Islet of Langerhans (tissue), 1 donor: Measurements from ENCODE around the gene KRT12.

ENCODE experiments used
- FAIRE-seq: peaks from one replicate; lab custom pipeline; 2011; peaks lifted over from hg19 to GRCh38; lab: Jason Lieb, UNC

KRT12 gene

DNA sequence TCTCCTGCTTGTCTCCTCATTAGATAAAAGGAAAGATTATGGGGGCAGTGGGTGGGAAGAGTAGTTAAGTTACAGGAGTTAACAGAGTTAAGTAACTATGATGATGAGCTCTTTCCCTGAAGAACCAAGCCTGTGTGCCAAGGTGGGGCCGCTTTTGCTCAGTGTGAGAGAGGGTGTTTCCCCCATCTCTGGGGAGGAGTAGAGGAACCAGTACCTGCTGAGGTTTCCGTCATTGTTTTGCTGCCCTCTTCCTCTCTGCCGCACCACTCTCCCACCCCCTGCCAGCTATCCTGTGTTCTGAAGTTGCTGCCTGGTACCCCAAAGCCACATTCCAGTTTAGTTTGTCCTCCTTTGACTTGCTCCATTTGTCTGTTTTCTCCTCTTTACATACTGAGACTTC lies 23.8 kb downstream of the KRT12 start:
- FAIRE-seq = no peak

DNA sequence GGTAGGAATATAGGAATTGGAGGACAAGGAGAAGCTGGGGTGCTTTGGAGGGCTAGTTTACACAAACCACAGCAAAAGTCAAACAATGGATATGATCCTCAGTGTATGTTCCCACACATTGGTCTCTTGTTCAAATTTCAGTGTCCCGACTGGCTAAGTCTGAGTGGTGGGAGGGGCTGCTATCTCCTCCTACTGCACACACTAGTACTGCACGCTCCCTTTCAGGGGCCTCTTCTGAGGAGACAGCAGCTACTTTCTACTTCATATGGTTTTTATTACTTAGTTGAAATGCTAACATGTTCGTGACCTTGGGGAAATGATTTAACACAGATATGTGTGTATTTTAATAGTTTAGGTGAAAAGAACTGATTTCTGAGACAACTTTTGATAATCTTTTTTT lies 25.8 kb downstream of the KRT12 start:
- no peak for FAIRE-seq

- FAIRE-seq = no peak
These were observed 27.8 kb downstream of the KRT12 start for GRCh38 chr17:40839194-40839593.

DNA sequence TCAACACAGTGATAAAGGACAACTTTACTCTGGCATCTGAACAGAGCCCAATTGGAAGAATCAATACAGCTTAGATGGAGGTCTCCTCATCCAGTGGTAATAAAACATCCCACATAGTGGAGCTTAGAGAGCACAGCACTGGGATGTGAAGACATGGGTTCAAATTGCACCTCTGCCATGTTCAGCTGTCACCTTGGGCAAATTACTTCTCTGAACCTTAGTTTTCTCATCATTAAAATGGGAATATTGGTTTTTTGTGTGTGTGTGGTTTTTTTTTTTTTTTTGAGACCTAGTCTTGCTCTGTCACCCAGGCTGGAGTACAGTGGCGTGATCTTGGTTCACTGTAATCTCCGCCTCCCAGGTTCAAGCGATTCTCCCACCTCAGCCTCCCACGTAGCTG lies 31.0 kb downstream of the KRT12 start:
- no peak for FAIRE-seq

GRCh38 chr17:40833882-40834281 lies 33.1 kb downstream of the KRT12 start:
- FAIRE-seq = no peak

DNA sequence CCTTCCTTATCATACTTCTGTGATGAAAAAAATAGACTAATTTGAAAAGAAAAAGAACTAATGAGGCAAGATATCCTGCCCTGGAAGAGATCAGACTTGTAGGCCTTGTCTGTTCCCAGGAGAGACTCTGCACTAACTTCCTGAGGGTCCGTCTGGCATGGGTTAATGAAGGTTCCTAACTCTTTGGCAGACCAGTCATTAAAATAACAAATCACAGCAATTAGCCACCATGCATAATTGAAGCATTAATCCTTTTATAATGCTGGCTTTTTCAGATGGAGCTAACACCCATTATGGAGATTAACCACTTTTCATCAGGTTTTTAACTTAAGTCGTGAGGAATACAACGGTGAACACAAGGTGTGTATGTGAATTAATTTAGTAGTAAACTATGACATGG lies 34.2 kb downstream of the KRT12 start:
- no peak for FAIRE-seq

DNA sequence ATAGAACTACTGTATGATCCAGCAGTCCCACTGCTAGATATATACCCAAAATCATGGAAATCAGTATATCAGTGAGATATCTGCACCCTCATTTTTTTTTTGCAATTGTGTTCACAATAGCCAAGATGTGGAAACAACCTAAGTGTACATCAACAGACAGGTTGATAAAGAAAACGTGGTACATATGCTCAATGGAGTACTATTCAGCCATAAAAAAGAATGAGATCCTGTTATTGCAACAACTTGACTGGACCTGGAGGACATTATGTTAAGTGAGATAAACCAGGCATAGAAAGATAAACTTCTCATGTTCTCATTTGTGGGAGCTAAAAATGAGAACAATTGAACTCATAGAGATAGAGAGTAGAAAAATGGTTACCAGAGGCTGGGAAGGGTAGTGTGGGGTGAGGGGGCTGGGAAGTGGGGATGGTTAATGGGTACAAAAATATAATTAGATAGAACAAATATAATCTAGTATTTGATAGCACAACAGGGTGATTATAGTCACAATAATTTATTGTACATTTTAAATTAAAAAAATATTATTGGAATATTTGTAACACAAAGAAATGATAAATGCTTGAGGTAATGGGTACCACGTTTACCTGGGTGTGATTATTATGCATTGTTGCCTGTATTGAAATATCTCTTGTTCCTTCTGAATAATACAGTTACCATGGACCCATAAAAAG lies 36.8 kb downstream of the KRT12 start:
- FAIRE-seq = no peak

DNA sequence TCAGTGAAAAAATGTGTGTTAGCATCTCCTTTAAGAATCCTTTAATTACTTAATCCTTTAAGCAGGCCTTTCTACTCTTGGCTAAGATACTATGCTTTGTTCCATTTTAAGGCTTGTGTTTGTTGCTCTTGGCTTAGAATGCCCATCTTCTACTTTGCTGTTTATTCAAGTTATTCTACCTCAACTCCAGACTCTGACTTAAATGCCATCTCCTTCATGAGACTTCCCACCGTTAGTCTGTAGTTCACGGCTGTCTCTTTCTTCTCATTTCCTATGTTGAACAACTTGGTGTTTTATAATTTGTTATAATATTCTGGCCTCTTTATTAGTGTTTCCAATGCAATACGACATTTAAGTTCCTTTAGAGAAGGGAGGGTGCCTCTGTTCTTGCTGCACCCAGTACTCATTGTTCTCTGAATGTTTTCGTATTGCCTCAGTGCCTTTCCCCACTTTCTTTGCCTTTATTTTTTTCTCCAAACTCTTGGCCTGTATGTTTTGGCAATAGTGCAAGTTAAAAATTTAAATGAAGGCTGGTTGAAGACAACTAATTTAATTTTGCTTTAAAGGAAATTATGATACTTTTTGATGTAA lies 38.5 kb downstream of the KRT12 start:
- FAIRE-seq = no peak

DNA sequence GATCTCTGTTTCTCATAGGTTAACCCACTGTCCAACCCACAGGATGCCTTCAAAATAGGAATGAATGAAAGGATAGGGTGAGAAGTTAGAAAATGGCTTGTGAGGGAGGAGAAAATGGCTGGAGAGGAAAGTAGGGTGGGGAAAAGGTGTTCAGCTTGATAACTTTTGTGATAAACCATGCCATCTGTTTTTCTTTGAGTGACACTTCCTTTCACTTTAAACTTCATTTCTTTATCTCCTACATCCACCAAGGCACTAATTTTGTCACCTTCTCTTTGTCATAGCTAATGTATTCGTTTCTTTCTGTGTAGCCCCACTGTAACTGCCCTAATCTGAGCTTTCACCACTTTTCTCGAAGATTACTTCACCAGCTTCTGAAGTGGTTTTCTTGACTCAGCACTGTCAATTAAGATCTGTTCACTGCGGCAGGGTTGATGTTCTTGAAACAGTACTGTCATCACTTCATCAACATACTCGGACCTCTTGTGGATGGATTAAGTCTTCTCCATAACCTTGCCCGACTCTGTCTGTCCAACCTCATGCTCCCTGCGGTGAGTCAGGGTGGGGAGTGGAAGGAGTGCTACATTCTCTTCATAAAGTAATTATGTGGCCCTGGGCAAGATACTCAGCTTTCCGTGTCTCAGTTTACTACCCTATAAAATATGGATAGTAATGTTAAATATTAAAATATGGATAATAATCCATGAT lies 39.1 kb downstream of the KRT12 start:
- FAIRE-seq = no peak

DNA sequence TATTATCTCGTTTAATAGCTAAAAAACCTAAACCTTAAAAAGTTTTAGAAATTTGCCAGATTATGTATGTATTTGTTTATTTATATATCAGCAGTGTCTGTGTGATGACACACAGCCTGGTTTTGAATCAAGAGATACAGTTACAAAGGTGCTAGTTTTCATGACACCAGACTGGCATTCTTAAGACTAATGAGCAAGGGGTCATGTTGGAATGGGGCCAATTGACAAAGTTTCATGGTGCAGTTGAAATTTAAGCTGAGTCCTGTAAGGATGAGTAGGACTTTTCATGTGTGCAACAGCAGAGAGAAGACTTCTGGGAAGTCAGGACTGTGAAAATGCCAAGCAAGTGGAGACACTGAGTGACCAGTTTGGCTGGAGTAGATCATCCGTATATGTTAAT lies 41.4 kb downstream of the KRT12 start:
- FAIRE-seq = no peak

DNA sequence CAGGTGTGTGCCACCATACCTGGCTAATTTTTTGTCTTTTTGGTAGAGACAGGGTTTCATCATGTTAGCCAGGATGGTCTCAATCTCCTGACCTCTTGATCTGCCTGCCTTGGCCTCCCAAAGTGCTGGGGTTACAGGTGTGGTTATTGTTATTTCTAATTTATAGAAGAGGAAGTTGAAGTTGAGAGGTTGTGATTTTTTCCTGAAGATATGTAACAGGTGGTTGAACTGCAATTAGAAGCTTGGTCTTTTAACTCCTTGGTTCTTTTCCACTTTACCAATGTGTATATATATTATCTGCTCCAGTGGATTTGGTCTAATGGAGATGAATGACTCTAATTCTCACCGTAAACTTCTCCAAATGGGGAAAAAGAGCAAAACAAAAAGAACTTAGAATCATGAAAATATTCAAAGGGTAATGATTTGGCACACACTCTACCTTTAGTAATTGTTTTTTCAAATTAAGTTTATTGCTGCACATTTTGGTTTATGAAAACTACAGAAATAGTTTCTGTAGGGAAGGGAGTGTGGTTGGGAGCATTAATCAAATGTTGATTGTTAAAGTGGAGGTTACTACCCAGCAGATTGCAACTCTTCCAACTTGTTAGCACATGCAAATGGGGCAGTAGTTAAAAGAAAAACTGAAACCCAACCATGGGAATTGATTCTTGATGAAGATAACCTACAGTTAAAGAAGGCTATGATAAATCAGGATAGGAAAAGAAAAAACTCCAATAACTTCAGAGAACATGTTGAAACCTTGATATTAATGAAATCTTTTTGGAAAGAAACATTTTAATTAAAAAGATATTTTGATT lies 42.8 kb downstream of the KRT12 start:
- no peak for FAIRE-seq

GRCh38 chr17:40822132-40822812 lies 44.8 kb downstream of the KRT12 start, which contains the start of gene KRT10:
KRT10 (minus strand) TSS chr17:40822614; CDS start chr17:40822585, 29 bp downstream.
- no peak for FAIRE-seq

DNA sequence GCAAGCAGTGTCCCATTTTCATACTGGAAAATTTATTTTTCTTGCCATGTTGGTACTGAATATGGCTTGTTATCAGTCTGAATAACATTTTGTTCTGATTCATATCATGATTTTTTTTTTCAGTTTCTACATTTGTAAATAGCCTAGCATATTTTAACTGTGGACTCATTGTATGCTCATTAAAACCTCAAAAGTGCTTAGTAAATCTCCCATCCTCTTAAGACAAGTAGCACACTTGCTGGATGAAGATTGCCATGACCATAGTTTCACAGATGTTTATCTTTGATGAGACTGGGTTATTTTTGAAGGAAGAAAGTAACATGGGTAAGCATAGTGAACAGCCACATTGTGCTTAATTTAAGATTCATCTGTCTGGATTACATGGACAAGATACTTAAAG lies 45.5 kb downstream of the KRT12 start:
- no peak for FAIRE-seq

DNA sequence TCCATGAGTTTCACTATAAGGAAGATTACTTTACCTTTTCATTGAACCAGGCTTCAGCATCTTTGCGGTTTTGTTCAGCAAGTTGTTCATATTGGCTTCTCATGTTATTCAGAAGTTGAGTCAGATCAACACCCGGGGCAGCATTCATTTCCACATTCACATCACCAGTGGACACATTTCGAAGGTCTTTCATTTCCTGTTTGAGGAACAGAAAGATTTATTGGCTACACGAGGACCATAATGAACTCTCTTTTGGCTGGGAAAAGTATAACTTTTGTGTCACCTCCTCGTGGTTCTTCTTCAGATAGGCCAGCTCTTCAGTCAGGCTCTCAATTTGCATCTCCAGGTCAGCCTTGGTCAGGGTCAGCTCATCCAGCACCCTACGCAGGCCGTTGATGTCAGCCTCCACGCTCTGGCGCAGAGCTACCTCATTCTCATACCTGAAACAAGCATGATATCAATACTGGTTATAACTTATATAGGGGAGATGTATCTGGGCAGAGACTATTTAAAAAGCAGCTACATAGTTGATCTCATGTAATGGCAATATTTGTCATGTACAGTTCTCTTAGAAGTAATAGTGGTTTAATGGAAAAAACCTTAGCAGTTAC lies 46.7 kb downstream of the KRT12 start:
- no peak for FAIRE-seq

DNA sequence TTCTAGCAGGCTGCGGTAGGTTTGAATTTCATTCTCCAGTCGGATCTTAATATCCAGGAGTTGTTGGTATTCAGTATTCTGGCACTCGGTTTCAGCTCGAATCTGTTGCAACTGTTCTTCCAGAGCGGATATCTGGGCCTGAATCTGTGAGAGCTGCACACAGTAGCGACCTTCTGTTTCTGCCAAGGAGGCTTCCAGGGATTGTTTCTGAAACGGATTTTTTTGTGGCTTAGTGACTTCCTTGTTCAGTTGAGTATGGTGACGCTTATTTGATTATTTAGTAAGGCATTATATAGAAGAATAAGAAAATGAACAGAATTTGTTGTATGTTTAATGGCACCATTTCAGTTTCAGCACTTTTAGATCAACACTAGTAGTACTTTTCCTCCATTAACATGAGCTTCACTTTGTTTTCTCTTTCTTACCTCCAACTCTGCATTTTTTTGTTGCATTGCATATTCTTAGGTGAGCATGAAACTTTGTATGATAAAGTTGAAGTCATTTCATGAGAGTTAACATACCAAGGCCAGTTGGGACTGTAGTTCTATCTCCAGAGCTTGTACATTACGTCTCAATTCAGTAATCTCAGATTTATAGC lies 47.4 kb downstream of the KRT12 start:
- FAIRE-seq = no peak

- FAIRE-seq = no peak
These were observed 48.1 kb downstream of the KRT12 start for GRCh38 chr17:40818733-40819527.

DNA sequence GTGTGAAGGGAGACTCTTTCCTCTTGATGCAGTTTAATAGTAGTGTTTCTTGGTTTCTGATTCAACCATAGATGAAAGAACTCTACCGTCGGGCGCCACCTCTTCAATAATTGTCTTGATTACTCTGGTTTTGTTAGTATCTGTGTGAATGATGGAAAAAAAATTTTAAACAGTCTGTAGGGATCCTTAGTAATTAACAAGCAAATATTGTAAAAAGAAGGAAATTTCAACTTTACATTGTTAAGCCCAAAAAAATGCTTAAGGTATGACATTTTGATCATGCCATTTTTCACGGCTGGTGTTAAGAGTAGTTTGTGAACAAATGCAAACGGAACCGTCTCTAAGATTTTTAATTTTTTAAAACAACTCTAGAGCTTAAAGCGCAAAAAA lies 48.7 kb downstream of the KRT12 start:
- no peak for FAIRE-seq

DNA sequence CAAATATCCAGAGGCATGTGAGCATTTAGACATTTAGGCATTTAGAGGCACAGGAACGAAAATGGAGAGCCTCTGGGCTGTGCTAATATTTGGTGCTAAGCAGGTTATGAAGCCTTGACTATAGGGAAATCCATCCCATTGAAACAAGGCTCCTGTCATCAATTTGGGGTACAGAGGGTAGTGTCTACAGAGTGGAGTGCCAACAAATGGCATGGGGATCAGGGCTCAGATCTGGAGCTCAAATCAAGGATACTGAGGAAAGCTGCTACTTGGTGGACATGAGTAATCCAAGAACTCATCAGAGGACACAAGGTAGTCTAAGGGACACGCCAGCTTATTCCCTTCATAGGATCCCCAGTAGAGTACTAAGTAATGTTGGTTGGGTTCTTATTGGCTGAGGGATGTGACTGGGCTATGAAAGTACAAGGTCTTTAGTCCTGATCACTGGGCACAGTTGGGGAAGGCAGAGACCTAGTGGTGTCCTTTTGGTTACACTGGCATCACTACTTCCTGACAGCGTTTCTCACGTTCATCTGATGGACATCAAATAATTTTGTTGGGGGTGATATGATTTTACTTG lies 49.8 kb downstream of the KRT12 start:
- FAIRE-seq = no peak

DNA sequence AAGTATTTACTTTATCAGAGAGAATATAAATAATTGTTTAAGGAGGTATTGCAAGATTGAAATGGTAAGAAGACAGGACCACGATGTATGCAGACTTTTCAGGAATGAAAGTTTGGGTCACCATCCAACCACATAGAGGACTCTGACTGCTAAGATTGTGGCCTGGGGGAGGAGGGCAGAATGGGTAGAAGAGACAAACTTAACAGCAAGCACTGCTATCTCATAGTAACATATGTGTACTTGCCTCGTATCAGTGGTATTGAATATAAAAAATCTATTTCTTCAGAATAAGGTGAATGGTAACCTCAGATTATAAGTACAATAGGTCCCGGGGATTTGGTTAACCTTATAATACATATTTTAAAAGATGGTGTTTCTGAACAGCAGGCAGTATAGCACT lies 50.5 kb downstream of the KRT12 start:
- no peak for FAIRE-seq

DNA sequence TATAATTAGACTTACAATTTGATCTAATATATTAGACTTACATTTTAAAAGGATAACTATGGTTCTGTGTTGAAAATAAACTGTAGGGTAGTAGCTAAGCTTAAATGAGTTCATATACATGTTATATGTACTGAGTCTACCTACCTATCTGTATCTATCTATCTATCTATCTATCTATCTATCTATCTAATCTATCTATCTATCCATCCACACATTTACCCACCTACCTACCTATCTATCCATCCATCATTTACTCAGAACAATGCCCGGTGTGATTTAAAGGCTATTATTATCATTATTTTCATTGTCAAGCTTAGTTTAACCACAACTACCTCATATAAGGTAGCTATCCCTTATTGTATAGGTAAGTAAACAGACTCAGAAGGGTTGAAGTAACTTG lies 51.6 kb downstream of the KRT12 start:
- no peak for FAIRE-seq
